H1 (cell line): Measurements from ENCODE around the gene DNAAF5. TPM values are rescaled to one million over a fixed set of nuclear protein-coding genes. Genes with fewer than 3 reads are reported as not detected.

Experiments used
- BCL11A ChIP-seq, 2 experiments: IDR thresholded peaks; one replicate each; pipeline ENCODE4 v1.6.1; 2011; ENCODE audit warnings: low read depth in 2 of 2, low read length in 2 of 2, mild to moderate bottlenecking in 2 of 2
- CBX5 ChIP-seq: fragments of 300-800, 300-1000 bp; sonication (generic); IDR thresholded peaks from 2 replicates; pipeline ENCODE4 v1.7.1; 2016; ENCODE audit warnings: antibody characterized with exemption, low read length, low read depth
- CTBP2 ChIP-seq: IDR thresholded peaks from 2 replicates; pipeline ENCODE4 v1.7.0; 2011; ENCODE audit warnings: borderline replicate concordance, mild to moderate bottlenecking, moderate library complexity, mixed read lengths, low read length; ENCODE audit not compliant: insufficient read depth, insufficient read length
- NANOG ChIP-seq: IDR thresholded peaks from 2 replicates; pipeline ENCODE4 v1.6.1; 2011; ENCODE audit warnings: low read length, low read depth, mild to moderate bottlenecking, inconsistent platforms; ENCODE audit not compliant: insufficient read depth, poor library complexity, severe bottlenecking
- RAD21 ChIP-seq, 2 experiments: IDR thresholded peaks in 1 of 2; conservative IDR thresholded peaks in 1 of 2; 2 replicates each; pipeline ENCODE4 v1.6.1; 2011; ENCODE audit warnings: low read depth in 2 of 2, low read length in 2 of 2, improper control_type of control experiment in 1 of 2, inconsistent platforms in 1 of 2, mild to moderate bottlenecking in 1 of 2, moderate library complexity in 1 of 2
- TAF7 ChIP-seq: optimal IDR thresholded peaks from 2 replicates; pipeline ENCODE3; 2011; ENCODE audit warnings: low read depth, mild to moderate bottlenecking, inconsistent platforms, low read length, moderate library complexity, borderline replicate concordance
- polyA plus RNA-seq, 7 experiments: library from polyadenylated mRNA; depleted of rRNA in 3 of 7; stranded (reverse) in 5 of 7; unstranded in 2 of 7; fragments of >200 nt in 5 of 7; fragments of 200-250 nt in 2 of 7; gene quantifications; 1 replicate in 5 of 7; 2 replicates in 1 of 7; 4 replicates in 1 of 7; pipeline versions ENCODE4 v1.2.1 to v1.2.3, GENCODE V29; 2011 to 2013; ENCODE audit warnings: missing spikeins in 2 of 7, mixed read lengths in 2 of 7
- total RNA-seq: library from RNA; stranded (reverse); fragmentation: NEBNext Ultra II Directional; extraction: Animal tissue kit (Norgen Biotek cat#: 25700); gene quantifications from 2 replicates; pipeline ENCODE4 v1.2.1, GENCODE V29; 2021
- TF ChIP-seq, protein P1 (sequence below): fragments of 300-600 bp; sonication (generic); IDR thresholded peaks from 2 replicates; pipeline ENCODE4 v1.7.1; 2012; ENCODE audit warnings: low read length, moderate library complexity, mild to moderate bottlenecking, inconsistent platforms; ENCODE audit not compliant: insufficient replicate concordance
- TF ChIP-seq, protein P2 (sequence below): IDR thresholded peaks from 2 replicates; pipeline ENCODE4 v1.6.1; 2011; ENCODE audit warnings: low read depth, mild to moderate bottlenecking, low read length; ENCODE audit not compliant: insufficient read depth

The DNAAF5 gene
- total and polyA plus RNA-seq, 2 of the 8 experiments (the other 6 are each of a cell fraction or from before 2014, with no cell fraction given), result 55.1 to 95.9 TPM

DNA sequence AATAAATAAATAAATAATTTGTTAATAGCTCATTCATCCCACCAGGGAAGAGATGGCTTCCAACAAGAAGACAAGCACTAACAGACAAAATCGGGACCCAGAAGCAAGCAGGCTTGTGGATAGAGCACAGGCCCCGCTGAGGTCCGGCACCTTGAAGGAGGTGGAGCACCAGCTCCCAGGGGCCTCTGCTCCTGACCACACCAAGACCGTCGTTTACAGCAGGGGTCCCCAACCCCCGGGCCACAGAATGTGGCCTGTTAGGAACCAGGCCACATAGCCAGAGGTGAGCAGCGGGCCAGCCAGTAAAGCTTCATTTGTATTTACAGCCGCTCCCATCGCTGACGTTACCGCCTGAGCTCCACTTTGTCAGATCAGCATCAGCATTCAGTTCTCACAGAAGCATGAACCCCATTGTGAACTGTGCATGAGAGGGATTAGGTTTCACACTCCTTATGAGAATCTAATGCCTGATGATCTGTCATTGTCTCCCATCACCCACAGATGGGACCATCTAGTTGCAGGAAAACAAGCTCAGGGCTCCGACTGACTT is 72.5 kb downstream of the DNAAF5 start (continued):
- TF ChIP-seq, protein P1, sequence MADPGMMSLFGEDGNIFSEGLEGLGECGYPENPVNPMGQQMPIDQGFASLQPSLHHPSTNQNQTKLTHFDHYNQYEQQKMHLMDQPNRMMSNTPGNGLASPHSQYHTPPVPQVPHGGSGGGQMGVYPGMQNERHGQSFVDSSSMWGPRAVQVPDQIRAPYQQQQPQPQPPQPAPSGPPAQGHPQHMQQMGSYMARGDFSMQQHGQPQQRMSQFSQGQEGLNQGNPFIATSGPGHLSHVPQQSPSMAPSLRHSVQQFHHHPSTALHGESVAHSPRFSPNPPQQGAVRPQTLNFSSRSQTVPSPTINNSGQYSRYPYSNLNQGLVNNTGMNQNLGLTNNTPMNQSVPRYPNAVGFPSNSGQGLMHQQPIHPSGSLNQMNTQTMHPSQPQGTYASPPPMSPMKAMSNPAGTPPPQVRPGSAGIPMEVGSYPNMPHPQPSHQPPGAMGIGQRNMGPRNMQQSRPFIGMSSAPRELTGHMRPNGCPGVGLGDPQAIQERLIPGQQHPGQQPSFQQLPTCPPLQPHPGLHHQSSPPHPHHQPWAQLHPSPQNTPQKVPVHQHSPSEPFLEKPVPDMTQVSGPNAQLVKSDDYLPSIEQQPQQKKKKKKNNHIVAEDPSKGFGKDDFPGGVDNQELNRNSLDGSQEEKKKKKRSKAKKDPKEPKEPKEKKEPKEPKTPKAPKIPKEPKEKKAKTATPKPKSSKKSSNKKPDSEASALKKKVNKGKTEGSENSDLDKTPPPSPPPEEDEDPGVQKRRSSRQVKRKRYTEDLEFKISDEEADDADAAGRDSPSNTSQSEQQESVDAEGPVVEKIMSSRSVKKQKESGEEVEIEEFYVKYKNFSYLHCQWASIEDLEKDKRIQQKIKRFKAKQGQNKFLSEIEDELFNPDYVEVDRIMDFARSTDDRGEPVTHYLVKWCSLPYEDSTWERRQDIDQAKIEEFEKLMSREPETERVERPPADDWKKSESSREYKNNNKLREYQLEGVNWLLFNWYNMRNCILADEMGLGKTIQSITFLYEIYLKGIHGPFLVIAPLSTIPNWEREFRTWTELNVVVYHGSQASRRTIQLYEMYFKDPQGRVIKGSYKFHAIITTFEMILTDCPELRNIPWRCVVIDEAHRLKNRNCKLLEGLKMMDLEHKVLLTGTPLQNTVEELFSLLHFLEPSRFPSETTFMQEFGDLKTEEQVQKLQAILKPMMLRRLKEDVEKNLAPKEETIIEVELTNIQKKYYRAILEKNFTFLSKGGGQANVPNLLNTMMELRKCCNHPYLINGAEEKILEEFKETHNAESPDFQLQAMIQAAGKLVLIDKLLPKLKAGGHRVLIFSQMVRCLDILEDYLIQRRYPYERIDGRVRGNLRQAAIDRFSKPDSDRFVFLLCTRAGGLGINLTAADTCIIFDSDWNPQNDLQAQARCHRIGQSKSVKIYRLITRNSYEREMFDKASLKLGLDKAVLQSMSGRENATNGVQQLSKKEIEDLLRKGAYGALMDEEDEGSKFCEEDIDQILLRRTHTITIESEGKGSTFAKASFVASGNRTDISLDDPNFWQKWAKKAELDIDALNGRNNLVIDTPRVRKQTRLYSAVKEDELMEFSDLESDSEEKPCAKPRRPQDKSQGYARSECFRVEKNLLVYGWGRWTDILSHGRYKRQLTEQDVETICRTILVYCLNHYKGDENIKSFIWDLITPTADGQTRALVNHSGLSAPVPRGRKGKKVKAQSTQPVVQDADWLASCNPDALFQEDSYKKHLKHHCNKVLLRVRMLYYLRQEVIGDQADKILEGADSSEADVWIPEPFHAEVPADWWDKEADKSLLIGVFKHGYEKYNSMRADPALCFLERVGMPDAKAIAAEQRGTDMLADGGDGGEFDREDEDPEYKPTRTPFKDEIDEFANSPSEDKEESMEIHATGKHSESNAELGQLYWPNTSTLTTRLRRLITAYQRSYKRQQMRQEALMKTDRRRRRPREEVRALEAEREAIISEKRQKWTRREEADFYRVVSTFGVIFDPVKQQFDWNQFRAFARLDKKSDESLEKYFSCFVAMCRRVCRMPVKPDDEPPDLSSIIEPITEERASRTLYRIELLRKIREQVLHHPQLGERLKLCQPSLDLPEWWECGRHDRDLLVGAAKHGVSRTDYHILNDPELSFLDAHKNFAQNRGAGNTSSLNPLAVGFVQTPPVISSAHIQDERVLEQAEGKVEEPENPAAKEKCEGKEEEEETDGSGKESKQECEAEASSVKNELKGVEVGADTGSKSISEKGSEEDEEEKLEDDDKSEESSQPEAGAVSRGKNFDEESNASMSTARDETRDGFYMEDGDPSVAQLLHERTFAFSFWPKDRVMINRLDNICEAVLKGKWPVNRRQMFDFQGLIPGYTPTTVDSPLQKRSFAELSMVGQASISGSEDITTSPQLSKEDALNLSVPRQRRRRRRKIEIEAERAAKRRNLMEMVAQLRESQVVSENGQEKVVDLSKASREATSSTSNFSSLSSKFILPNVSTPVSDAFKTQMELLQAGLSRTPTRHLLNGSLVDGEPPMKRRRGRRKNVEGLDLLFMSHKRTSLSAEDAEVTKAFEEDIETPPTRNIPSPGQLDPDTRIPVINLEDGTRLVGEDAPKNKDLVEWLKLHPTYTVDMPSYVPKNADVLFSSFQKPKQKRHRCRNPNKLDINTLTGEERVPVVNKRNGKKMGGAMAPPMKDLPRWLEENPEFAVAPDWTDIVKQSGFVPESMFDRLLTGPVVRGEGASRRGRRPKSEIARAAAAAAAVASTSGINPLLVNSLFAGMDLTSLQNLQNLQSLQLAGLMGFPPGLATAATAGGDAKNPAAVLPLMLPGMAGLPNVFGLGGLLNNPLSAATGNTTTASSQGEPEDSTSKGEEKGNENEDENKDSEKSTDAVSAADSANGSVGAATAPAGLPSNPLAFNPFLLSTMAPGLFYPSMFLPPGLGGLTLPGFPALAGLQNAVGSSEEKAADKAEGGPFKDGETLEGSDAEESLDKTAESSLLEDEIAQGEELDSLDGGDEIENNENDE, result no peak
- TF ChIP-seq CBX5, result no peak
- TF ChIP-seq BCL11A (IDR thresholded peaks at IDR 0.05; ENCODE audit: low read depth in 2 of 2, low read length in 2 of 2), result no peak
- TF ChIP-seq TAF7, result no peak
- no peak for TF ChIP-seq RAD21 (IDR thresholded peaks at IDR 0.05 in 1 of 2, conservative IDR thresholded peaks at IDR 0.05 in 1 of 2; ENCODE audit: low read depth in 2 of 2, low read length in 2 of 2)
- TF ChIP-seq, protein P2, sequence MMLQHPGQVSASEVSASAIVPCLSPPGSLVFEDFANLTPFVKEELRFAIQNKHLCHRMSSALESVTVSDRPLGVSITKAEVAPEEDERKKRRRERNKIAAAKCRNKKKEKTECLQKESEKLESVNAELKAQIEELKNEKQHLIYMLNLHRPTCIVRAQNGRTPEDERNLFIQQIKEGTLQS, result no peak
- no peak for TF ChIP-seq CTBP2
- no peak for TF ChIP-seq NANOG
